IPS-NIHi7 (cell line): Measurements from ENCODE around the gene MMRN2.

Experiments used
- DNase-seq: peaks from one replicate; pipeline ENCODE4 v3.0.0; 2012; ENCODE audit warnings: mixed read lengths; ENCODE audit errors: extremely low spot score

The MMRN2 gene

GRCh38 chr10:86970162-86970981, 13.0 kb upstream of the MMRN2 start:
- DNase-seq: peak; percentile 63

- DNase-seq: peak; percentile 9
These were observed 12.1 kb upstream of the MMRN2 start for GRCh38 chr10:86969421-86970041.

- DNase-seq: peak; percentile 6
These were observed 11.6 kb upstream of the MMRN2 start for GRCh38 chr10:86968994-86969355.

GRCh38 chr10:86968271-86968993, 11.0 kb upstream of the MMRN2 start, which contains the start of gene ADIRF:
ADIRF (plus strand) TSS chr10:86968482; CDS start chr10:86968545, 63 bp downstream.
- peak; percentile 8 for DNase-seq

GRCh38 chr10:86967481-86967941, 10.1 kb upstream of the MMRN2 start:
- DNase-seq: peak; percentile 6

- DNase-seq: peak; percentile 3
These were observed 8.7 kb upstream of the MMRN2 start for GRCh38 chr10:86965986-86966654.

- peak; percentile 4 for DNase-seq
These were observed 7.4 kb upstream of the MMRN2 start for GRCh38 chr10:86964847-86965190.

- peak; percentile 5 for DNase-seq
These were observed 6.8 kb upstream of the MMRN2 start for GRCh38 chr10:86964061-86964846.

GRCh38 chr10:86963341-86963919, 6.0 kb upstream of the MMRN2 start:
- no peak for DNase-seq

GRCh38 chr10:86962981-86963310, 5.5 kb upstream of the MMRN2 start:
- no peak for DNase-seq

GRCh38 chr10:86962136-86962980, 4.9 kb upstream of the MMRN2 start:
- no peak for DNase-seq

GRCh38 chr10:86961481-86962091, 4.2 kb upstream of the MMRN2 start:
- no peak for DNase-seq

- DNase-seq: no peak
These were observed 3.5 kb upstream of the MMRN2 start for GRCh38 chr10:86960863-86961434.

GRCh38 chr10:86960003-86960862, 2.8 kb upstream of the MMRN2 start:
- peak; percentile 86 for DNase-seq

GRCh38 chr10:86959737-86960002, 2.3 kb upstream of the MMRN2 start:
- DNase-seq: no peak

- DNase-seq: peak; percentile 58
These were observed 1.7 kb upstream of the MMRN2 start for GRCh38 chr10:86958901-86959736.

- no peak for DNase-seq
These were observed 893 bp upstream of the MMRN2 start, which contains the start of gene SNCG for GRCh38 chr10:86958116-86958900. SNCG (plus strand) TSS chr10:86958599; CDS start chr10:86958698, 99 bp downstream.
